ENCODE results near the gene COPZ2. TPM values are rescaled to one million over a fixed set of nuclear protein-coding genes. Genes with fewer than 3 reads are reported as not detected.
A peak's percentile ranks its signal among the peaks of the same experiment; 100 is the strongest.

Gene COPZ2
- total and polyA plus RNA-seq, 7 experiments from 2014 or later: 0.75 to 5.5 (median 1.1) TPM

GRCh38 chr17:48067245-48067644 lies 29.6 kb upstream of the COPZ2 start:
- no peak overlapping the region for H3K27ac ChIP-seq (ENCODE audit: low read depth, low read length)
- peaks cover 0 to 54% (median 5%) of the 10 kb centered on the region in 3 experiments for H3K36me3 ChIP-seq (ENCODE audit: control insufficient read depth in 2 of 3, insufficient read depth in 3 of 3, low read length in 3 of 3)
- no peaks in the 10 kb centered on the region for H3K27me3 ChIP-seq (ENCODE audit: control insufficient read depth in 2 of 2, insufficient read depth in 2 of 2, low read length in 2 of 2)
- DNase-seq: no peak
- no peak overlapping the region for H3K4me3 ChIP-seq (ENCODE audit: low read length)
- no peaks in the 10 kb centered on the region for H3K9me3 ChIP-seq (ENCODE audit: control insufficient read depth in 2 of 3, low read length in 3 of 3)
- peaks cover 0 to 4% (median 0%) of the 10 kb centered on the region in 7 donors for H3K4me1 Mint-ChIP-seq
- H3K27me3 Mint-ChIP-seq: no peaks in the 10 kb centered on the region
- H3K27ac Mint-ChIP-seq: no peak overlapping the region
- ChIA-PET CTCF (interaction anchor here (0.7 kb wide), 1 partner anchor 18 kb away, joined by 4 read pairs; no protein-coding TSS in a partner anchor), POLR2A (interaction anchor here (0.8 kb wide), 1 partner anchor 195 kb away, joined by 3 read pairs; no protein-coding TSS in a partner anchor)
- intact Hi-C loops (cut with micrococcal nuclease): no loop called here
- no peaks in the 10 kb centered on the region for H3K9me3 Mint-ChIP-seq
- ATAC-seq: no peak
- H3K4me1 ChIP-seq (ENCODE audit: control insufficient read depth in 2 of 2, insufficient read depth in 2 of 2, low read length in 2 of 2): no peaks in the 10 kb centered on the region
- H3K36me3 Mint-ChIP-seq: peaks cover 0 to 24% (median 16%) of the 10 kb centered on the region in 5 donors
- H3K4me3 Mint-ChIP-seq: no peak overlapping the region

- ATAC-seq: no peak
- no peaks in the 10 kb centered on the region for H3K9me3 Mint-ChIP-seq
- H3K4me3 Mint-ChIP-seq: no peak overlapping the region
- no peak overlapping the region for H3K27ac ChIP-seq (ENCODE audit: low read depth, low read length)
- no peaks in the 10 kb centered on the region for H3K4me1 ChIP-seq (ENCODE audit: control insufficient read depth in 2 of 2, insufficient read depth in 2 of 2, low read length in 2 of 2)
- ChIA-PET POLR2A (interaction anchor here (0.8 kb wide), 1 partner anchor 194 kb away, joined by 3 read pairs; no protein-coding TSS in a partner anchor), CTCF (interaction anchor here (0.7 kb wide), 1 partner anchor 17 kb away, joined by 4 read pairs; no protein-coding TSS in a partner anchor)
- no peak for DNase-seq
- no peaks in the 10 kb centered on the region for H3K9me3 ChIP-seq (ENCODE audit: control insufficient read depth in 2 of 3, low read length in 3 of 3)
- H3K27me3 Mint-ChIP-seq: no peaks in the 10 kb centered on the region
- peak overlapping the region in 1 of 9 donors; percentile 47 for H3K27ac Mint-ChIP-seq
- H3K27me3 ChIP-seq (ENCODE audit: control insufficient read depth in 2 of 2, insufficient read depth in 2 of 2, low read length in 2 of 2): no peaks in the 10 kb centered on the region
- H3K4me3 ChIP-seq (ENCODE audit: low read length): no peak overlapping the region
- H3K4me1 Mint-ChIP-seq: peaks cover 0 to 4% (median 0%) of the 10 kb centered on the region in 7 donors
- H3K36me3 Mint-ChIP-seq: peaks cover 0 to 23% (median 16%) of the 10 kb centered on the region in 5 donors
- intact Hi-C loops (cut with micrococcal nuclease): no loop called here
- peaks cover 0 to 58% (median 6%) of the 10 kb centered on the region in 3 experiments for H3K36me3 ChIP-seq (ENCODE audit: control insufficient read depth in 2 of 3, insufficient read depth in 3 of 3, low read length in 3 of 3)
Measured at GRCh38 chr17:48066656-48067055, 29.1 kb upstream of the COPZ2 start.

GRCh38 chr17:48066192-48066591 lies 28.6 kb upstream of the COPZ2 start:
- POLR2A ChIA-PET: no interaction called here
- CTCF ChIA-PET: no interaction called here
- Mint-ChIP-seq H3K27ac (no peak overlapping the region), H3K9me3 (no peaks in the 10 kb centered on the region), H3K4me3 (no peak overlapping the region), H3K36me3 (peaks cover 0 to 23% (median 16%) of the 10 kb centered on the region in 5 donors), H3K27me3 (no peaks in the 10 kb centered on the region), H3K4me1 (peaks cover 0 to 8% (median 0%) of the 10 kb centered on the region in 7 donors)
- no peaks in the 10 kb centered on the region for H3K9me3 ChIP-seq (ENCODE audit: control insufficient read depth in 2 of 3, low read length in 3 of 3)
- H3K27ac ChIP-seq (ENCODE audit: low read depth, low read length): no peak overlapping the region
- intact Hi-C loops (cut with micrococcal nuclease): no loop called here
- H3K4me3 ChIP-seq (ENCODE audit: low read length): no peak overlapping the region
- no peaks in the 10 kb centered on the region for H3K27me3 ChIP-seq (ENCODE audit: control insufficient read depth in 2 of 2, insufficient read depth in 2 of 2, low read length in 2 of 2)
- DNase-seq: no peak
- ATAC-seq: no peak
- peaks cover 0 to 57% (median 8%) of the 10 kb centered on the region in 3 experiments for H3K36me3 ChIP-seq (ENCODE audit: control insufficient read depth in 2 of 3, insufficient read depth in 3 of 3, low read length in 3 of 3)
- no peaks in the 10 kb centered on the region for H3K4me1 ChIP-seq (ENCODE audit: control insufficient read depth in 2 of 2, insufficient read depth in 2 of 2, low read length in 2 of 2)

GRCh38 chr17:48064638-48065037 lies 27.0 kb upstream of the COPZ2 start:
- intact Hi-C loops (cut with micrococcal nuclease): no loop called here
- Mint-ChIP-seq H3K4me3 (no peak overlapping the region), H3K4me1 (peaks cover 0 to 8% (median 0%) of the 10 kb centered on the region in 7 donors), H3K36me3 (peaks cover 0 to 30% (median 16%) of the 10 kb centered on the region in 5 donors), H3K9me3 (no peaks in the 10 kb centered on the region), H3K27me3 (no peaks in the 10 kb centered on the region), H3K27ac (peak overlapping the region in 1 of 9 donors; percentile 33)
- peaks cover 0 to 68% (median 4%) of the 10 kb centered on the region in 3 experiments for H3K36me3 ChIP-seq (ENCODE audit: control insufficient read depth in 2 of 3, insufficient read depth in 3 of 3, low read length in 3 of 3)
- POLR2A ChIA-PET: no interaction called here
- H3K27me3 ChIP-seq (ENCODE audit: control insufficient read depth in 2 of 2, insufficient read depth in 2 of 2, low read length in 2 of 2): no peaks in the 10 kb centered on the region
- no peaks in the 10 kb centered on the region for H3K9me3 ChIP-seq (ENCODE audit: control insufficient read depth in 2 of 3, low read length in 3 of 3)
- no peak for DNase-seq
- no peaks in the 10 kb centered on the region for H3K4me1 ChIP-seq (ENCODE audit: control insufficient read depth in 2 of 2, insufficient read depth in 2 of 2, low read length in 2 of 2)
- CTCF ChIA-PET: interaction anchor here (1.1 kb wide), 1 partner anchor 39 kb away, joined by 4 read pairs; no protein-coding TSS in a partner anchor
- no peak overlapping the region for H3K27ac ChIP-seq (ENCODE audit: low read depth, low read length)
- no peak for ATAC-seq
- H3K4me3 ChIP-seq (ENCODE audit: low read length): no peak overlapping the region

- no peak for ATAC-seq
- Histone ChIP-seq H3K27ac (ENCODE audit: low read depth, low read length) (no peak overlapping the region), H3K9me3 (ENCODE audit: control insufficient read depth in 2 of 3, low read length in 3 of 3) (no peaks in the 10 kb centered on the region), H3K4me3 (ENCODE audit: low read length) (no peak overlapping the region), H3K4me1 (ENCODE audit: control insufficient read depth in 2 of 2, insufficient read depth in 2 of 2, low read length in 2 of 2) (no peaks in the 10 kb centered on the region), H3K36me3 (ENCODE audit: control insufficient read depth in 2 of 3, insufficient read depth in 3 of 3, low read length in 3 of 3) (peaks cover 5 to 82% (median 9%) of the 10 kb centered on the region in 3 experiments), H3K27me3 (ENCODE audit: control insufficient read depth in 2 of 2, insufficient read depth in 2 of 2, low read length in 2 of 2) (no peaks in the 10 kb centered on the region)
- peak overlapping the region in 1 of 9 donors; percentile 17 for H3K27ac Mint-ChIP-seq
- POLR2A ChIA-PET: no interaction called here
- H3K9me3 Mint-ChIP-seq: no peaks in the 10 kb centered on the region
- peaks cover 0 to 46% (median 14%) of the 10 kb centered on the region in 5 donors for H3K36me3 Mint-ChIP-seq
- intact Hi-C loops (cut with micrococcal nuclease): no loop called here
- CTCF ChIA-PET: interaction anchor here (1.0 kb wide), 1 partner anchor 37 kb away, joined by 3 read pairs; no protein-coding TSS in a partner anchor
- H3K27me3 Mint-ChIP-seq: no peaks in the 10 kb centered on the region
- H3K4me1 Mint-ChIP-seq: peaks cover 0 to 8% (median 0%) of the 10 kb centered on the region in 7 donors
- no peak for DNase-seq
- H3K4me3 Mint-ChIP-seq: no peak overlapping the region
Measured at GRCh38 chr17:48062273-48062672, 24.7 kb upstream of the COPZ2 start.

GRCh38 chr17:48060249-48060648 lies 22.7 kb upstream of the COPZ2 start:
- POLR2A ChIA-PET: interaction anchor here (2.9 kb wide), 1 partner anchor 13 kb away, joined by 13 read pairs; the partner anchor contains the start of gene NFE2L1
- intact Hi-C loops (cut with micrococcal nuclease): no loop called here
- CTCF ChIA-PET: no interaction called here
- H3K4me1 ChIP-seq (ENCODE audit: control insufficient read depth in 2 of 2, insufficient read depth in 2 of 2, low read length in 2 of 2): no peaks in the 10 kb centered on the region
- DNase-seq (no peak), ATAC-seq (no peak)
- Mint-ChIP-seq H3K4me3 (no peak overlapping the region), H3K4me1 (peaks cover 5 to 19% (median 14%) of the 10 kb centered on the region in 7 donors), H3K27ac (peak overlapping the region in 1 of 9 donors; percentile 12), H3K36me3 (peaks cover 0 to 46% (median 16%) of the 10 kb centered on the region in 5 donors), H3K27me3 (no peaks in the 10 kb centered on the region), H3K9me3 (no peaks in the 10 kb centered on the region)
- H3K9me3 ChIP-seq (ENCODE audit: control insufficient read depth in 2 of 3, low read length in 3 of 3): no peaks in the 10 kb centered on the region
- peaks cover 5 to 84% (median 16%) of the 10 kb centered on the region in 3 experiments for H3K36me3 ChIP-seq (ENCODE audit: control insufficient read depth in 2 of 3, insufficient read depth in 3 of 3, low read length in 3 of 3)
- H3K27me3 ChIP-seq (ENCODE audit: control insufficient read depth in 2 of 2, insufficient read depth in 2 of 2, low read length in 2 of 2): no peaks in the 10 kb centered on the region
- H3K4me3 ChIP-seq (ENCODE audit: low read length): no peak overlapping the region
- no peak overlapping the region for H3K27ac ChIP-seq (ENCODE audit: low read depth, low read length)
